Skeletal muscle satellite cell (primary cell): ENCODE measurements around the gene STRA6.

Experiments
- H3K27me3 ChIP-seq: 2 replicates; pipeline ENCODE4 v1.7.0; 2013; ENCODE audit warnings: low read length; ENCODE audit not compliant: control insufficient read depth, insufficient read depth
- H3K36me3 ChIP-seq: 2 replicates; pipeline ENCODE4 v1.7.0; 2013; ENCODE audit warnings: mild to moderate bottlenecking, control low read depth, low read length; ENCODE audit not compliant: insufficient read depth
- H3K4me1 ChIP-seq: 2 replicates; pipeline ENCODE4 v1.7.0; 2013; ENCODE audit warnings: low read length; ENCODE audit not compliant: control insufficient read depth, insufficient read depth
- H3K4me2 ChIP-seq: 2 replicates; pipeline ENCODE4 v1.7.0; 2013; ENCODE audit warnings: mild to moderate bottlenecking, low read length
- H3K4me3 ChIP-seq: 2 replicates; pipeline ENCODE4 v1.7.0; 2013; ENCODE audit warnings: low read length
- H3K9ac ChIP-seq: 2 replicates; pipeline ENCODE4 v1.7.0; 2013; ENCODE audit warnings: mild to moderate bottlenecking, low read depth, low read length, moderate library complexity
- H3K9me3 ChIP-seq: replicated peaks from 2 replicates; pipeline ENCODE4 v1.7.0; 2013; ENCODE audit warnings: mild to moderate bottlenecking, control low read depth, low read length

Gene STRA6

GRCh38 chr15:74211656-74212055 is 9.1 kb upstream of the STRA6 start:
- no peaks in the 10 kb centered on the region for H3K36me3 ChIP-seq
- H3K9ac ChIP-seq, result no peak overlapping the region
- H3K4me1 ChIP-seq, result peaks cover 17% of the 10 kb centered on the region
- H3K9me3 ChIP-seq, result no peaks in the 10 kb centered on the region
- no peak overlapping the region for H3K4me3 ChIP-seq
- no peak overlapping the region for H3K4me2 ChIP-seq
- H3K27me3 ChIP-seq, result peaks cover 21% of the 10 kb centered on the region

GRCh38 chr15:74210729-74211128 is 8.1 kb upstream of the STRA6 start:
- Histone ChIP-seq H3K9me3 (no peaks in the 10 kb centered on the region), H3K4me2 (no peak overlapping the region), H3K36me3 (no peaks in the 10 kb centered on the region), H3K9ac (no peak overlapping the region), H3K27me3 (peaks cover 23% of the 10 kb centered on the region), H3K4me1 (peaks cover 17% of the 10 kb centered on the region), H3K4me3 (no peak overlapping the region)

- H3K4me1 ChIP-seq, result peaks cover 12% of the 10 kb centered on the region
- no peak overlapping the region for H3K4me2 ChIP-seq
- H3K9me3 ChIP-seq, result no peaks in the 10 kb centered on the region
- no peak overlapping the region for H3K9ac ChIP-seq
- H3K27me3 ChIP-seq, result peaks cover 26% of the 10 kb centered on the region
- H3K36me3 ChIP-seq, result no peaks in the 10 kb centered on the region
- H3K4me3 ChIP-seq, result no peak overlapping the region
Measured at GRCh38 chr15:74209997-74210671, 7.5 kb upstream of the STRA6 start.

- Histone ChIP-seq H3K4me1 (peaks cover 6% of the 10 kb centered on the region), H3K4me3 (no peak overlapping the region), H3K9me3 (no peaks in the 10 kb centered on the region), H3K36me3 (no peaks in the 10 kb centered on the region), H3K4me2 (no peak overlapping the region), H3K27me3 (peaks cover 29% of the 10 kb centered on the region), H3K9ac (no peak overlapping the region)
Measured at GRCh38 chr15:74209560-74209958, 7.0 kb upstream of the STRA6 start.

GRCh38 chr15:74208901-74209559 is 6.4 kb upstream of the STRA6 start:
- Histone ChIP-seq H3K4me1 (peaks cover 9% of the 10 kb centered on the region), H3K27me3 (peaks cover 29% of the 10 kb centered on the region)

GRCh38 chr15:74208496-74208895 is 5.9 kb upstream of the STRA6 start:
- H3K4me3 ChIP-seq, result no peak overlapping the region
- H3K9ac ChIP-seq, result no peak overlapping the region
- no peaks in the 10 kb centered on the region for H3K36me3 ChIP-seq
- no peaks in the 10 kb centered on the region for H3K9me3 ChIP-seq
- peaks cover 29% of the 10 kb centered on the region for H3K27me3 ChIP-seq
- peaks cover 14% of the 10 kb centered on the region for H3K4me1 ChIP-seq
- no peak overlapping the region for H3K4me2 ChIP-seq

More at GRCh38 chr15:74208901-74209559, 6.4 kb upstream of the STRA6 start:
- Histone ChIP-seq H3K4me3 (no peak overlapping the region), H3K9ac (no peak overlapping the region), H3K4me2 (no peak overlapping the region), H3K36me3 (no peaks in the 10 kb centered on the region), H3K9me3 (no peaks in the 10 kb centered on the region)

DNA sequence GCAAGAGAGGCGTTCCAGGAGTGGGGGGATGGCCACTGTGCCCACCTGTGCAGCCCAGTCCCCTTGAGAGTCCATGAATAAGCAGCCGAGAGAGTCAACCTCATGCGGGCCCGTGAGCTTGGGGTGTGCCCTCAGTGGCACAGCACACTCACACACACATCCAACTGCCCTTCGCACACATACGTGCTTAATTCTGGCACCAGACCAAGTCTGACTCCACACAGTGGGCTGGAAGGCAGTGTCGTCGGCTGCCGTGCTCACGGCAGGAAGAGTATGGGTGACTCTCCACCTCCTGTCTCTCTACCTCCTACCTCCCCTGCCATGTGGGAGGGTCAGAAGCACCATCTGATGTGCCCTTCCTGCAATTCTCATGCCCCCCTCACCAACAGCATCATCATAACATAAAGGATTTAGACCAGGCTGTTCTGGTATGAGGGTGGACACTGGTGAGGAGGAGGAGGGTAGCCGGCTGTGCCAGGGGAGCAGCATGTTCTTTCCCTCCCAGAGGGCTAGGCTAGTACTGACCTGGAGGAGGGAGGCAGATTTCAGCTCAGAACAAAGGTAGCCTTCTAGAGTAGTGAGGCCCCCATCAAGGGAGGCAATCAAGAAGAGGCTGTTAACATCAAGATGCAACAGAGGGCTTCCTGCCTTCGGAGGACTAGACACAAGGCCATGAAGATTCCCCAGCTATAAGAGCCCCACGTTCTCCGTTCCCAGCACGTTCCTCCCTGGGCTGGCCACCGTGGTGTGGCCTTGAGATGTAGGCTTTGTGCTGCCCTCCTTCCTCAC is 5.3 kb upstream of the STRA6 start:
- Histone ChIP-seq H3K4me2 (no peak overlapping the region), H3K27me3 (peaks cover 29% of the 10 kb centered on the region), H3K9me3 (no peaks in the 10 kb centered on the region), H3K4me3 (no peak overlapping the region), H3K36me3 (no peaks in the 10 kb centered on the region), H3K4me1 (peaks cover 14% of the 10 kb centered on the region), H3K9ac (no peak overlapping the region)

DNA sequence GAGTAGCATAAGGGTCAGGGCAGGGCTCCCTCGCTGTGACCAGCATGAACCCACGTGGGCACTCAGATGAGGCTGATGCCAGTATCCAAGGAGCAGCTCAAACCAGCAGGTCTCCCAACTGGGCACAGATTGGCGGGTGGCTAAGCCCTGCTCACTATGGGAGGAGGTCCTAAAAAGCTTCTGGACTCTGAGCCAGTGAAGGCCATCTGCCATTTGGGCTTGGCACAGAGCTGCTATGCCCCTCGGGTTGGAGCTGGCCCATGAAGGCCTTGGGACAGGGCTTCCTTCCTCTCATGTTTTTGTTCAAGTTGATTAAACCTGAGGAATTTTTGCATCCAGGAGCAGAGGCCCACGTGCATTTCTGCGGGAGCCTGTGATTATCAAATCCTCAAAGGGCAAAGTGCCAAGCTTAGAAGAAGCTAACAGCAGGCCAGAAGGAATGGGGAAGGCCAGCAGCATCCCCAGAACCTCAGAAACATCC is 4.3 kb upstream of the STRA6 start:
- Histone ChIP-seq H3K4me3 (no peak overlapping the region), H3K27me3 (peaks cover 29% of the 10 kb centered on the region)

GRCh38 chr15:74205582-74205947 is 3.0 kb upstream of the STRA6 start:
- H3K9me3 ChIP-seq, result no peaks in the 10 kb centered on the region
- peaks cover 31% of the 10 kb centered on the region for H3K4me1 ChIP-seq
- H3K4me2 ChIP-seq, result no peak overlapping the region
- peaks cover 29% of the 10 kb centered on the region for H3K27me3 ChIP-seq
- H3K36me3 ChIP-seq, result no peaks in the 10 kb centered on the region
- H3K4me3 ChIP-seq, result no peak overlapping the region
- no peak overlapping the region for H3K9ac ChIP-seq

More for the DNA sequence above, 4.3 kb upstream of the STRA6 start:
- peaks cover 18% of the 10 kb centered on the region for H3K4me1 ChIP-seq
- H3K9ac ChIP-seq, result no peak overlapping the region
- H3K36me3 ChIP-seq, result no peaks in the 10 kb centered on the region
- no peaks in the 10 kb centered on the region for H3K9me3 ChIP-seq
- H3K4me2 ChIP-seq, result no peak overlapping the region

DNA sequence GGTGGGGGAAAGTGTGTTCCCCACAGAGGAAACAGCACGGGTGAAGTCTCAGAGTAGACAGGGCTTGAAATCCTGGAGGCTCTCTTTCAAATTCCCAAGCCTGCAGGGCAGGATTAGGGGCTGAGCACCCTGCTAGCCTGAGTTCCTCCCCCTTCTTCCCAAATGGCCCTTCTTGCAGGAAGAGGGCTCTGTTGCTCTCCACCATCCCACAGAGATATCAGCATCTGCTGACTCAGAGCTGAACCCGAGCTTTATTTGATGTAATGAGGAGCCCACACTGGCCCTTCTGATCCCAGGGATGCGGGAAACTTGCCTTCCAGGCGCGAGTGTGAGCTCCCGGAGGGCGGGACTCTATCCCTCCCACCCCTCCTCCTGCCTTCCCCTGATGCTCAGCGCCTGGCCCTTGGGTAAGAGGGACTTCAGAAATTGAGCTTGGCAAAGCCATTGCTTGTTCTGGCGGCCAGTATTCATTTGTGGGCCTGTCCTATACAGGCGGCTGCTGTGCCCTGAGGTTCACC is 1.4 kb upstream of the STRA6 start:
- Histone ChIP-seq H3K4me2 (peak overlapping the region; percentile 19), H3K4me1 (peaks cover 34% of the 10 kb centered on the region), H3K9me3 (no peaks in the 10 kb centered on the region), H3K27me3 (peaks cover 29% of the 10 kb centered on the region), H3K9ac (no peak overlapping the region), H3K4me3 (no peak overlapping the region), H3K36me3 (no peaks in the 10 kb centered on the region)

GRCh38 chr15:74201710-74202420 is 722 bp downstream of the STRA6 start:
- H3K36me3 ChIP-seq, result no peaks in the 10 kb centered on the region
- H3K4me1 ChIP-seq, result peaks cover 50% of the 10 kb centered on the region
- no peak overlapping the region for H3K9ac ChIP-seq
- no peaks in the 10 kb centered on the region for H3K9me3 ChIP-seq
- peaks cover 13% of the 10 kb centered on the region for H3K27me3 ChIP-seq
- no peak overlapping the region for H3K4me2 ChIP-seq
- no peak overlapping the region for H3K4me3 ChIP-seq
